Measurements from ENCODE around the gene DDX51. TPM values are rescaled to one million over a fixed set of nuclear protein-coding genes. Genes with fewer than 3 reads are reported as not detected.

The DDX51 gene
- total RNA-seq, 1 donor from 2014 or later = 39.9 TPM

GRCh38 chr12:132100306-132101065 is 43.6 kb downstream of the DDX51 start:
- Mint-ChIP-seq H3K4me1 (peaks cover 5% of the 10 kb centered on the region), H3K27ac (no peak overlapping the region), H3K27me3 (no peaks in the 10 kb centered on the region), H3K4me3 (no peak overlapping the region), H3K36me3 (ENCODE audit: low read depth) (peaks cover 45% of the 10 kb centered on the region), H3K9me3 (peaks cover 7% of the 10 kb centered on the region)
- TF ChIP-seq CTCF (IDR thresholded peaks at IDR 0.05) = no peak
- ChIA-PET CTCF (no interaction called here), POLR2A (no interaction called here)
- intact Hi-C loops (cut with micrococcal nuclease) = no loop called here
- DNase-seq = no peak
- ATAC-seq (ENCODE audit: low read depth) = no peak

GRCh38 chr12:132099739-132100138 is 44.4 kb downstream of the DDX51 start:
- ChIA-PET POLR2A (no interaction called here), CTCF (no interaction called here)
- peaks cover 6% of the 10 kb centered on the region for H3K4me1 Mint-ChIP-seq
- intact Hi-C loops (cut with micrococcal nuclease) = no loop called here
- no peak for TF ChIP-seq CTCF (IDR thresholded peaks at IDR 0.05)
- H3K4me3 Mint-ChIP-seq = no peak overlapping the region
- peaks cover 7% of the 10 kb centered on the region for H3K9me3 Mint-ChIP-seq
- no peak overlapping the region for H3K27ac Mint-ChIP-seq
- peaks cover 40% of the 10 kb centered on the region for H3K36me3 Mint-ChIP-seq (ENCODE audit: low read depth)
- H3K27me3 Mint-ChIP-seq = no peaks in the 10 kb centered on the region
- ATAC-seq (ENCODE audit: low read depth) (no peak), DNase-seq (no peak)

GRCh38 chr12:132095520-132096409 is 48.4 kb downstream of the DDX51 start:
- no peak overlapping the region for H3K27ac Mint-ChIP-seq
- H3K27me3 Mint-ChIP-seq = no peaks in the 10 kb centered on the region
- ChIA-PET CTCF (no interaction called here), POLR2A (no interaction called here)
- TF ChIP-seq CTCF (IDR thresholded peaks at IDR 0.05) = no peak
- H3K9me3 Mint-ChIP-seq = peaks cover 7% of the 10 kb centered on the region
- H3K36me3 Mint-ChIP-seq (ENCODE audit: low read depth) = peaks cover 42% of the 10 kb centered on the region
- no peak for ATAC-seq (ENCODE audit: low read depth)
- DNase-seq = no peak
- peaks cover 6% of the 10 kb centered on the region for H3K4me1 Mint-ChIP-seq
- no peak overlapping the region for H3K4me3 Mint-ChIP-seq
- intact Hi-C loops (cut with micrococcal nuclease) = no loop called here

GRCh38 chr12:132094269-132094891 is 49.7 kb downstream of the DDX51 start:
- DNase-seq = no peak

More at GRCh38 chr12:132094269-132094891, 49.7 kb downstream of the DDX51 start:
- H3K36me3 Mint-ChIP-seq (ENCODE audit: low read depth) = peaks cover 36% of the 10 kb centered on the region
- peaks cover 13% of the 10 kb centered on the region for H3K4me1 Mint-ChIP-seq
- intact Hi-C loops (cut with micrococcal nuclease) = no loop called here
- no peaks in the 10 kb centered on the region for H3K27me3 Mint-ChIP-seq
- CTCF ChIA-PET = no interaction called here
- POLR2A ChIA-PET = no interaction called here
- no peak for TF ChIP-seq CTCF (IDR thresholded peaks at IDR 0.05)
- H3K9me3 Mint-ChIP-seq = peaks cover 7% of the 10 kb centered on the region
- no peak for ATAC-seq (ENCODE audit: low read depth)
- H3K4me3 Mint-ChIP-seq = no peak overlapping the region
- H3K27ac Mint-ChIP-seq = no peak overlapping the region

Data from activated B cell treated with CpG ODN at 0.5 μM for 24 hours (primary cell).